Measurements from ENCODE around the gene PCNX1. TPM values are rescaled to one million over a fixed set of nuclear protein-coding genes. Genes with fewer than 3 reads are reported as not detected.

Gene PCNX1
- total RNA-seq, 5 donors from 2014 or later (not counting 1 experiment from before 2014, with no cell fraction given) = 80.8 to 140 (median 86.3) TPM

GRCh38 chr14:71135496-71135895 is 228.2 kb downstream of the PCNX1 start:
- Mint-ChIP-seq H3K4me1 (peaks cover 8 to 13% (median 12%) of the 10 kb centered on the region in 3 donors), H3K36me3 (no peaks in the 10 kb centered on the region), H3K27ac (no peak overlapping the region), H3K27me3 (no peaks in the 10 kb centered on the region), H3K4me3 (no peak overlapping the region), H3K9me3 (no peaks in the 10 kb centered on the region)
- POLR2A ChIA-PET = no interaction called here
- Histone ChIP-seq H3K4me3 (ENCODE audit: control insufficient read depth in 1 of 2, extremely low read depth in 1 of 2, low read length in 1 of 2) (no peak overlapping the region), H3K27me3 (replicated peaks in 1 of 2; ENCODE audit: control insufficient read depth in 2 of 2, extremely low read depth in 1 of 2, insufficient read depth in 2 of 2, low read length in 1 of 2) (no peaks in the 10 kb centered on the region), H3K27ac (ENCODE audit: low read length) (no peak overlapping the region), H3K4me1 (ENCODE audit: control insufficient read depth in 1 of 2, extremely low read depth in 1 of 2, insufficient read depth in 2 of 2, low read length in 2 of 2) (peaks cover 0 to 9% of the 10 kb centered on the region in 2 experiments), H3K36me3 (ENCODE audit: control insufficient read depth in 2 of 2, extremely low read depth in 1 of 2, insufficient read depth in 1 of 2, low read length in 1 of 2) (no peaks in the 10 kb centered on the region), H3K9me3 (no peaks in the 10 kb centered on the region)
- WGBS (ENCODE audit: insufficient coverage) = 90% methylated on average over 2 of the region's 2 CpGs
- ATAC-seq (replicated peaks in 1 of 4) (no peak), DNase-seq (no peak)
- CTCF ChIA-PET = interaction anchor here in 1 of 2 donors (4.0 kb wide), 1 partner anchor 618 kb away, joined by 35 read pairs; no protein-coding TSS in a partner anchor

DNA sequence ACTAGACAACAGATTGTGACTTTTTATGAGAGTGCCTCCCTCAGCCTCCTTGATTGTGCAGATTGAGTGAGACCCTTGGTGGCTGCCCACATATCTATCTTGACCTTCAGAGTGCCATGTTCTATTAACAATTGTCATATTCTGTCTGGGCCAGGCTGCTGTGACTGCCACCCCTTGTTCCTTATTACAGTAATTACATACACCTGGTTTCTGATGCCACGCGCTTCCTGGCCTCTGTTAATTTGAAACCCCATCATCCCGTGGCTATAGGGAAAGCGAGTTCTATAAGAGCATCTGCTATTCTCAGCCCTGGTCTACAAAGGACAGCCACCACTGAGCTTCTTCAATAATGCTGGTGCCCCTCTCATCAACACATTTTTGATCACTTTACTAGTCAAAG is 228.7 kb downstream of the PCNX1 start:
- Mint-ChIP-seq H3K36me3 (no peaks in the 10 kb centered on the region), H3K27ac (no peak overlapping the region), H3K4me3 (no peak overlapping the region), H3K4me1 (peaks cover 5 to 9% (median 7%) of the 10 kb centered on the region in 3 donors), H3K9me3 (no peaks in the 10 kb centered on the region), H3K27me3 (no peaks in the 10 kb centered on the region)
- H3K27ac ChIP-seq (ENCODE audit: low read length) = no peak overlapping the region
- no peak for DNase-seq
- no peaks in the 10 kb centered on the region for H3K27me3 ChIP-seq (replicated peaks in 1 of 2; ENCODE audit: control insufficient read depth in 2 of 2, extremely low read depth in 1 of 2, insufficient read depth in 2 of 2, low read length in 1 of 2)
- no peaks in the 10 kb centered on the region for H3K9me3 ChIP-seq
- ChIA-PET POLR2A (no interaction called here), CTCF (interaction anchor here (3.4 to 4.0 kb wide), 2 partner anchors 616 to 618 kb away, joined by 34 to 35 read pairs; no protein-coding TSS in a partner anchor)
- no peaks in the 10 kb centered on the region for H3K36me3 ChIP-seq (ENCODE audit: control insufficient read depth in 2 of 2, extremely low read depth in 1 of 2, insufficient read depth in 1 of 2, low read length in 1 of 2)
- H3K4me3 ChIP-seq (ENCODE audit: control insufficient read depth in 1 of 2, extremely low read depth in 1 of 2, low read length in 1 of 2) = no peak overlapping the region
- ATAC-seq (replicated peaks in 1 of 4) = no peak
- H3K4me1 ChIP-seq (ENCODE audit: control insufficient read depth in 1 of 2, extremely low read depth in 1 of 2, insufficient read depth in 2 of 2, low read length in 2 of 2) = peaks cover 0 to 6% of the 10 kb centered on the region in 2 experiments
- WGBS (ENCODE audit: insufficient coverage) = 75% methylated on average over 2 of the region's 4 CpGs

- H3K4me3 Mint-ChIP-seq = no peak overlapping the region
- H3K36me3 Mint-ChIP-seq = no peaks in the 10 kb centered on the region
- ChIA-PET POLR2A (no interaction called here), CTCF (interaction anchor here (1.7 to 4.0 kb wide), 4 partner anchors 186 to 617 kb away, joined by 6 to 35 read pairs (median 22); no protein-coding TSS in a partner anchor)
- DNase-seq (no peak), ATAC-seq (replicated peaks in 1 of 4) (no peak)
- no peak overlapping the region for H3K4me3 ChIP-seq (ENCODE audit: control insufficient read depth in 1 of 2, extremely low read depth in 1 of 2, low read length in 1 of 2)
- no peaks in the 10 kb centered on the region for H3K9me3 ChIP-seq
- no peak overlapping the region for H3K27ac Mint-ChIP-seq
- peaks cover 3 to 6% (median 5%) of the 10 kb centered on the region in 3 donors for H3K4me1 Mint-ChIP-seq
- H3K36me3 ChIP-seq (ENCODE audit: control insufficient read depth in 2 of 2, extremely low read depth in 1 of 2, insufficient read depth in 1 of 2, low read length in 1 of 2) = no peaks in the 10 kb centered on the region
- no peaks in the 10 kb centered on the region for H3K27me3 Mint-ChIP-seq
- WGBS (ENCODE audit: insufficient coverage) = 82% methylated on average over 8 of the region's 9 CpGs
- peaks cover 0 to 6% of the 10 kb centered on the region in 2 experiments for H3K4me1 ChIP-seq (ENCODE audit: control insufficient read depth in 1 of 2, extremely low read depth in 1 of 2, insufficient read depth in 2 of 2, low read length in 2 of 2)
- H3K9me3 Mint-ChIP-seq = no peaks in the 10 kb centered on the region
- H3K27me3 ChIP-seq (replicated peaks in 1 of 2; ENCODE audit: control insufficient read depth in 2 of 2, extremely low read depth in 1 of 2, insufficient read depth in 2 of 2, low read length in 1 of 2) = no peaks in the 10 kb centered on the region
- no peak overlapping the region for H3K27ac ChIP-seq (ENCODE audit: low read length)
These were observed 229.3 kb downstream of the PCNX1 start for GRCh38 chr14:71136386-71137060.

DNA sequence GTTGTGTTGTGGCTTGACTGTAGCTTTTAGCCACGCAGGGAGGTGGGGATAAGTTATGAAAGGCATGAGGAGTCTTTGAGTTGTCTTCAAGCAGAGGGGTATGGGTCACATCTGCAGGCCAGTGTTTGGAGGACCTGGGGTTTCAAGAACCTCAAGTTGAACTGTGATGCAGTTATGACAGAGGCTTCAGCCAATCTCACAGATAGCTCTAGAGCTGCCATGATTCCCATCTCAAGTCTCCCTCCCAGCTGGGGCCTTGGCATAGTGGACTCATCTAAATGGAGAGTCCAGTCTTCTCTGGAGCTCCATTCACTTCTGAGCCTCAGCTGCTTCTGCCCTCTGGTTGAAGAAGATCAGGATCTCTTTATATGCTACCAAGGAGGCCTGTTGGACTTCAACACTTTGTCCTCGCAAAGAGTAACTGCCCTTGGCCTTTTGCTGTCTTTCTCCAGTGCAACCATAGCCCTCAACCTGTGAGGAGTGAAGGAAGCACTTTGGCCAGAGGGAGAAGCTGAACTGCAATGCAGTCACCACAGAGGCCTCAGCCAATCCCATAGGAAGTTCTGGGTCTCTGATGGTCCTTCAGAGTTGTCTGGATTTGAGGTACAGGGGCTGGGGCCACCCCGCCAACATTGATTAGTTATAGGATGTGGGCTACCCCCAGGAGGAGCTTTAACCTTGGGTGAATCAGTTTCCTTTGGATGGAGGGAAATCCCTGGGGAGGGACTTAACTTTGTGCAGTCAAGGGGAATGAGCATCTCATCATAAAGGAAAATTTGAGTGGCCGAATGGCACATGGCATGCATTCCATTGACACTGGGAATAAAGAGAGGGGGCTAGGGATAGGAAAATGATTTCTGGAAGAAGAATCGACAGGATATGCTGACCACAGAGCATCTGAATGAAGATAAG is 230.5 kb downstream of the PCNX1 start:
- Histone ChIP-seq H3K9me3 (no peaks in the 10 kb centered on the region), H3K36me3 (ENCODE audit: control insufficient read depth in 2 of 2, extremely low read depth in 1 of 2, insufficient read depth in 1 of 2, low read length in 1 of 2) (no peaks in the 10 kb centered on the region), H3K27me3 (replicated peaks in 1 of 2; ENCODE audit: control insufficient read depth in 2 of 2, extremely low read depth in 1 of 2, insufficient read depth in 2 of 2, low read length in 1 of 2) (no peaks in the 10 kb centered on the region), H3K27ac (ENCODE audit: low read length) (no peak overlapping the region), H3K4me3 (ENCODE audit: control insufficient read depth in 1 of 2, extremely low read depth in 1 of 2, low read length in 1 of 2) (no peak overlapping the region), H3K4me1 (ENCODE audit: control insufficient read depth in 1 of 2, extremely low read depth in 1 of 2, insufficient read depth in 2 of 2, low read length in 2 of 2) (peaks cover 7 to 18% of the 10 kb centered on the region in 2 experiments)
- Mint-ChIP-seq H3K4me1 (peaks cover 6 to 18% (median 15%) of the 10 kb centered on the region in 3 donors), H3K4me3 (no peak overlapping the region), H3K27ac (no peak overlapping the region), H3K27me3 (no peaks in the 10 kb centered on the region), H3K36me3 (no peaks in the 10 kb centered on the region), H3K9me3 (no peaks in the 10 kb centered on the region)
- ATAC-seq (replicated peaks in 1 of 4) = no peak
- 68% methylated on average over 2 of the region's 5 CpGs for WGBS (ENCODE audit: insufficient coverage)
- DNase-seq = no peak
- ChIA-PET POLR2A (interaction anchor here in 1 of 2 donors (0.6 kb wide), 1 partner anchor 696 kb away, joined by 3 read pairs; no protein-coding TSS in a partner anchor), CTCF (interaction anchor here (0.6 to 4.0 kb wide), 7 partner anchors 30 to 616 kb away, joined by 3 to 35 read pairs (median 9); no protein-coding TSS in a partner anchor)

GRCh38 chr14:71138448-71139293 is 231.4 kb downstream of the PCNX1 start:
- H3K4me1 Mint-ChIP-seq = peaks cover 14 to 27% (median 24%) of the 10 kb centered on the region in 3 donors
- CTCF ChIA-PET = interaction anchor here (0.6 to 4.0 kb wide), 12 partner anchors 31 to 717 kb away, joined by 3 to 35 read pairs (median 6); no protein-coding TSS in a partner anchor
- Histone ChIP-seq H3K9me3 (no peaks in the 10 kb centered on the region), H3K27ac (ENCODE audit: low read length) (no peak overlapping the region), H3K4me3 (ENCODE audit: control insufficient read depth in 1 of 2, extremely low read depth in 1 of 2, low read length in 1 of 2) (no peak overlapping the region), H3K27me3 (replicated peaks in 1 of 2; ENCODE audit: control insufficient read depth in 2 of 2, extremely low read depth in 1 of 2, insufficient read depth in 2 of 2, low read length in 1 of 2) (no peaks in the 10 kb centered on the region), H3K4me1 (ENCODE audit: control insufficient read depth in 1 of 2, extremely low read depth in 1 of 2, insufficient read depth in 2 of 2, low read length in 2 of 2) (peaks cover 9 to 27% of the 10 kb centered on the region in 2 experiments), H3K36me3 (ENCODE audit: control insufficient read depth in 2 of 2, extremely low read depth in 1 of 2, insufficient read depth in 1 of 2, low read length in 1 of 2) (no peaks in the 10 kb centered on the region)
- 10% methylated on average over 7 of the region's 14 CpGs for WGBS (ENCODE audit: insufficient coverage)
- H3K36me3 Mint-ChIP-seq = no peaks in the 10 kb centered on the region
- no peaks in the 10 kb centered on the region for H3K9me3 Mint-ChIP-seq
- H3K27me3 Mint-ChIP-seq = no peaks in the 10 kb centered on the region
- ATAC-seq (replicated peaks in 1 of 4) (peak; percentile 47 to 70 (median 58)), DNase-seq (peak in 34 of 35 experiments; percentile 13 to 79 (median 48))
- POLR2A ChIA-PET = interaction anchor here in 1 of 2 donors (0.6 kb wide), 1 partner anchor 697 kb away, joined by 3 read pairs; no protein-coding TSS in a partner anchor
- H3K4me3 Mint-ChIP-seq = no peak overlapping the region
- no peak overlapping the region for H3K27ac Mint-ChIP-seq
